KG1 (cell line): ENCODE measurements around the gene CPNE8.

Source experiments
- DNase-seq: peaks from one replicate; lab custom pipeline; 2025; lab: John Stamatoyannopoulos, UW

Gene CPNE8

GRCh38 chr12:38628288-38628687 is 277.1 kb downstream of the CPNE8 start:
- DNase-seq, result no peak

DNA sequence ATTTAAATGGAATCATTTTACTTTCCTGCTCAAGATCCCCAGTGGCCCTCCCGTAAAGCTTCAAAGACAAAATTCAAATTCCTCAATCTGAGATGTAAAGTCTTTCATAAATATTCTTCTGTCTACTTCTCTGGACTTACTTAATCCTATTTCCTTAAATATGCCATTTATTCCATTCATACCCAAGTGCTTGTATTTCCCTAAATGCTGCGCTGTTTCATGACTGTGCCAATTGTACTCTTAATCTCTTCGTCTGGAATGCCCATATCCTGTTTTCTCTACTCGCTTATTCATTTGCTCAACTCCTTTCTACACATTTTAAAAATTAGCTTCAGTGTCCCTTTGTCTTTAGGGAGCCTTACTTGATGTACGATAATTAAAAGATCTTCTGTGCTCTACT is 280.1 kb downstream of the CPNE8 start:
- DNase-seq, result no peak

DNA sequence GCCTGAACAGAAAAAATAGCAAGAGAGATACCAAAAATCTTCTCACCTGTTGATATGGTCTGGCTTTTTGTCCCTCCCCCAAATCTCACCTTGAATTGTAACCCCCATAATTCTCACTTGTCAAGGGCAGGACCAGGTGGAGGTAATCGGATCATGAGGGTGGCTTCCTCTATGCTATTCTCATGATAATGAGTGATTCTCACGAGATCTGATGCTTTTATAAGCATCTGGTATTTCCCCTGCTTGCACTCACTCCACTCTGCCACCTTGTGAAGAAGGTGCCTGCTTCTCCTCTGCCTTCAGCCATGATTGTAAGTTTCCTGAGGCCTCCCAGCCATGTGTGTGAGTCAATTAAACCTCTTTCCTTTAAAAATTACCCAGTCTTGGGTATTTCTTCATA is 291.2 kb downstream of the CPNE8 start:
- DNase-seq, result no peak

GRCh38 chr12:38610808-38611350 is 294.5 kb downstream of the CPNE8 start:
- no peak for DNase-seq

GRCh38 chr12:38607295-38607694 is 298.1 kb downstream of the CPNE8 start:
- no peak for DNase-seq
